Ishikawa (cell line): ENCODE data around the gene SLC25A52.

Source experiments
- CEBPB ChIP-seq: IDR thresholded peaks from 2 replicates; pipeline ENCODE4 v1.6.1; 2012
- CREB1 ChIP-seq: IDR thresholded peaks from 2 replicates; pipeline ENCODE4 v1.6.1; 2012; ENCODE audit warnings: low read depth
- EGR1 ChIP-seq: IDR thresholded peaks from 2 replicates; pipeline ENCODE4 v1.6.1; 2012
- EP300 ChIP-seq: IDR thresholded peaks from 2 replicates; pipeline ENCODE4 v1.6.1; 2012; ENCODE audit warnings: borderline replicate concordance
- FOXM1 ChIP-seq: IDR thresholded peaks from 2 replicates; pipeline ENCODE4 v1.6.1; 2012; ENCODE audit warnings: low read depth, borderline replicate concordance
- NFIC ChIP-seq: IDR thresholded peaks from 2 replicates; pipeline ENCODE4 v1.6.1; 2012
- RAD21 ChIP-seq: IDR thresholded peaks from 2 replicates; pipeline ENCODE4 v1.6.1; 2012; ENCODE audit warnings: low read depth
- TAF1 ChIP-seq: IDR thresholded peaks from 2 replicates; pipeline ENCODE4 v1.6.1; 2012; ENCODE audit warnings: low read depth, mild to moderate bottlenecking
- TCF12 ChIP-seq: IDR thresholded peaks from 2 replicates; pipeline ENCODE4 v1.6.1; 2012; ENCODE audit warnings: low read depth
- TEAD4 ChIP-seq: IDR thresholded peaks from 2 replicates; pipeline ENCODE4 v1.6.1; 2012
- YY1 ChIP-seq: IDR thresholded peaks from 2 replicates; pipeline ENCODE4 v1.6.1; 2012; ENCODE audit warnings: low read depth
- ZBTB7A ChIP-seq: IDR thresholded peaks from 2 replicates; pipeline ENCODE4 v1.6.1; 2012; ENCODE audit warnings: low read depth
- TF ChIP-seq, protein P1 (sequence below): IDR thresholded peaks from 2 replicates; pipeline ENCODE4 v1.6.1; 2012
- TF ChIP-seq, protein P2 (sequence below): IDR thresholded peaks from 2 replicates; pipeline ENCODE4 v1.6.1; 2012
- TF ChIP-seq, protein P3 (sequence below): IDR thresholded peaks from 2 replicates; pipeline ENCODE4 v1.6.1; 2012; ENCODE audit warnings: low read depth, mild to moderate bottlenecking

SLC25A52 gene

GRCh38 chr18:31741097-31741735 lies 19.5 kb downstream of the SLC25A52 start:
- TF ChIP-seq ZBTB7A (no peak), RAD21 (peak; percentile 67)

DNA sequence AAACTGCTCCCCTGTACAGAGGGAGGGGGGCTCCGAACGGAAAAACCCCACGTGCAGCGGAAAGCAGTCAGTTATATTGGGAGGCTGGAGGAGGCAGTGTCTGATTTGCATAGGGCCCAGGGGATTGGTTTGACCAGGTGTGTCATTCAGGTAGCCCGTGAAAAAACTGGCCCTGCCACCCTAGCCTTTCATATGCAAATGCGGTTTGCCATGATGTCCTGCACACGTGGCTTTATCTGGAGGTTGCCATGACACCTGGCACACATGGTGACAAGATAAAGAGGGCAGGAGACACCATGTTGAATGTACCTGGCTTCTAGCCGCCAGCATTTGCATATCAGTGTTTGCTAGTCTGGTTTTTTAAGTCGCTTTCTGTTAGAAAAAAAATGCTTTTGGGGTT lies 20.5 kb downstream of the SLC25A52 start:
- no peak for TF ChIP-seq RAD21
- no peak for TF ChIP-seq NFIC
- no peak for TF ChIP-seq TAF1
- no peak for TF ChIP-seq EP300
- no peak for TF ChIP-seq CEBPB
- TF ChIP-seq FOXM1: no peak
- no peak for TF ChIP-seq ZBTB7A
- TF ChIP-seq CREB1: no peak
- TF ChIP-seq YY1: no peak
- TF ChIP-seq, protein P1, sequence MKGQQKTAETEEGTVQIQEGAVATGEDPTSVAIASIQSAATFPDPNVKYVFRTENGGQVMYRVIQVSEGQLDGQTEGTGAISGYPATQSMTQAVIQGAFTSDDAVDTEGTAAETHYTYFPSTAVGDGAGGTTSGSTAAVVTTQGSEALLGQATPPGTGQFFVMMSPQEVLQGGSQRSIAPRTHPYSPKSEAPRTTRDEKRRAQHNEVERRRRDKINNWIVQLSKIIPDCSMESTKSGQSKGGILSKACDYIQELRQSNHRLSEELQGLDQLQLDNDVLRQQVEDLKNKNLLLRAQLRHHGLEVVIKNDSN: no peak
- no peak for TF ChIP-seq TEAD4
- TF ChIP-seq, protein P2, sequence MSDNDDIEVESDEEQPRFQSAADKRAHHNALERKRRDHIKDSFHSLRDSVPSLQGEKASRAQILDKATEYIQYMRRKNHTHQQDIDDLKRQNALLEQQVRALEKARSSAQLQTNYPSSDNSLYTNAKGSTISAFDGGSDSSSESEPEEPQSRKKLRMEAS: no peak
- no peak for TF ChIP-seq EGR1

- TF ChIP-seq EP300: no peak
- TF ChIP-seq, protein P1: no peak
- no peak for TF ChIP-seq NFIC
- TF ChIP-seq, protein P2: no peak
- no peak for TF ChIP-seq RAD21
- TF ChIP-seq YY1: no peak
- TF ChIP-seq ZBTB7A: no peak
- TF ChIP-seq, protein P3, sequence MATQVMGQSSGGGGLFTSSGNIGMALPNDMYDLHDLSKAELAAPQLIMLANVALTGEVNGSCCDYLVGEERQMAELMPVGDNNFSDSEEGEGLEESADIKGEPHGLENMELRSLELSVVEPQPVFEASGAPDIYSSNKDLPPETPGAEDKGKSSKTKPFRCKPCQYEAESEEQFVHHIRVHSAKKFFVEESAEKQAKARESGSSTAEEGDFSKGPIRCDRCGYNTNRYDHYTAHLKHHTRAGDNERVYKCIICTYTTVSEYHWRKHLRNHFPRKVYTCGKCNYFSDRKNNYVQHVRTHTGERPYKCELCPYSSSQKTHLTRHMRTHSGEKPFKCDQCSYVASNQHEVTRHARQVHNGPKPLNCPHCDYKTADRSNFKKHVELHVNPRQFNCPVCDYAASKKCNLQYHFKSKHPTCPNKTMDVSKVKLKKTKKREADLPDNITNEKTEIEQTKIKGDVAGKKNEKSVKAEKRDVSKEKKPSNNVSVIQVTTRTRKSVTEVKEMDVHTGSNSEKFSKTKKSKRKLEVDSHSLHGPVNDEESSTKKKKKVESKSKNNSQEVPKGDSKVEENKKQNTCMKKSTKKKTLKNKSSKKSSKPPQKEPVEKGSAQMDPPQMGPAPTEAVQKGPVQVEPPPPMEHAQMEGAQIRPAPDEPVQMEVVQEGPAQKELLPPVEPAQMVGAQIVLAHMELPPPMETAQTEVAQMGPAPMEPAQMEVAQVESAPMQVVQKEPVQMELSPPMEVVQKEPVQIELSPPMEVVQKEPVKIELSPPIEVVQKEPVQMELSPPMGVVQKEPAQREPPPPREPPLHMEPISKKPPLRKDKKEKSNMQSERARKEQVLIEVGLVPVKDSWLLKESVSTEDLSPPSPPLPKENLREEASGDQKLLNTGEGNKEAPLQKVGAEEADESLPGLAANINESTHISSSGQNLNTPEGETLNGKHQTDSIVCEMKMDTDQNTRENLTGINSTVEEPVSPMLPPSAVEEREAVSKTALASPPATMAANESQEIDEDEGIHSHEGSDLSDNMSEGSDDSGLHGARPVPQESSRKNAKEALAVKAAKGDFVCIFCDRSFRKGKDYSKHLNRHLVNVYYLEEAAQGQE: no peak
- no peak for TF ChIP-seq TCF12
These were observed 21.0 kb downstream of the SLC25A52 start for GRCh38 chr18:31739651-31740050.

- TF ChIP-seq, protein P2: no peak
- TF ChIP-seq CEBPB: no peak
- no peak for TF ChIP-seq RAD21
- TF ChIP-seq EGR1: no peak
- TF ChIP-seq ZBTB7A: no peak
- no peak for TF ChIP-seq FOXM1
- no peak for TF ChIP-seq TEAD4
- no peak for TF ChIP-seq TCF12
- TF ChIP-seq, protein P3: no peak
- TF ChIP-seq, protein P1: no peak
These were observed 21.9 kb downstream of the SLC25A52 start for GRCh38 chr18:31738460-31739407.

GRCh38 chr18:31736630-31737029 lies 24.1 kb downstream of the SLC25A52 start:
- no peak for TF ChIP-seq TEAD4
- TF ChIP-seq CREB1: no peak
- no peak for TF ChIP-seq FOXM1
- TF ChIP-seq EGR1: no peak
- TF ChIP-seq YY1: no peak
- no peak for TF ChIP-seq ZBTB7A
- TF ChIP-seq TCF12: no peak
- TF ChIP-seq NFIC: no peak
- TF ChIP-seq RAD21: no peak
- no peak for TF ChIP-seq TAF1
- no peak for TF ChIP-seq CEBPB
- TF ChIP-seq, protein P3: no peak
- TF ChIP-seq, protein P1: no peak
- no peak for TF ChIP-seq EP300
- TF ChIP-seq, protein P2: no peak
